Tibial nerve (tissue), 4 donors: ENCODE measurements around the gene LTBP3. TPM values are rescaled to one million over a fixed set of nuclear protein-coding genes. Genes with fewer than 3 reads are reported as not detected.

Experiments used
- DNase-seq, 2 donors: peaks; one replicate each; pipeline ENCODE4 v3.0.0-alpha.2; 2019; ENCODE audit warnings: low spot score in 2 of 2
- H3K27ac ChIP-seq, 4 donors: fragments of 200-600 bp; sonication (generic) in 3 of 4; one replicate each; pipeline ENCODE4 v1.5.1; 2017 to 2019; ENCODE audit warnings: mild to moderate bottlenecking in 1 of 4
- H3K27me3 ChIP-seq, 2 donors: fragments of 200-600 bp; sonication (generic) in 1 of 2; one replicate each; pipeline versions ENCODE4 v1.5.1 to v1.6.0; 2017 to 2019
- H3K36me3 ChIP-seq, 3 donors: fragments of 200-600 bp; sonication (generic); one replicate each; pipeline ENCODE4 v1.5.1; 2018 to 2019
- H3K4me1 ChIP-seq, 4 donors: fragments of 200-600 bp; sonication (generic) in 3 of 4; one replicate each; pipeline ENCODE4 v1.5.1; 2017 to 2019
- H3K4me3 ChIP-seq, 4 donors: fragments of 200-600 bp; sonication (generic) in 3 of 4; one replicate each; pipeline ENCODE4 v1.5.1; 2017 to 2019; ENCODE audit warnings: mild to moderate bottlenecking in 1 of 4, moderate library complexity in 1 of 4
- H3K9me3 ChIP-seq, 4 donors: fragments of 200-600 bp; sonication (generic) in 3 of 4; one replicate each; pipeline ENCODE4 v1.5.1; 2017 to 2019
- EP300 ChIP-seq, 2 donors: sonication (generic); formaldehyde crosslinking; IDR thresholded peaks; one replicate each; pipeline ENCODE4 v1.6.1; 2017; ENCODE audit warnings: antibody characterized with exemption in 2 of 2, mild to moderate bottlenecking in 1 of 2
- POLR2A ChIP-seq, 2 donors: fragments of 450-650 bp; IDR thresholded peaks; one replicate each; pipeline ENCODE4 v1.6.1; 2017; ENCODE audit warnings: antibody characterized with exemption in 2 of 2, mild to moderate bottlenecking in 2 of 2, moderate library complexity in 2 of 2
- WGBS, 2 donors: methylation state at CpG; one replicate each; pipeline ENCODE4 v1.1.5; 2018; 5-methylcytosine and 5-hydroxymethylcytosine counted together
- total RNA-seq, 4 donors: library from RNA; depleted of rRNA; stranded (reverse); fragments of >200 nt; gene quantifications; one replicate each; pipeline ENCODE4 v1.1.0, GENCODE V29; 2016
- TF ChIP-seq, protein P1 (sequence below), 5 experiments: fragments of 200-600 bp in 3 of 5; fragments of 450-650 bp in 2 of 5; sonication (generic) in 3 of 5; IDR thresholded peaks; one replicate each; pipeline ENCODE4 v1.5.1; 2016 to 2019; ENCODE audit warnings: antibody characterized with exemption in 5 of 5, mild to moderate bottlenecking in 3 of 5, moderate library complexity in 2 of 5

The LTBP3 gene
- total RNA-seq, 4 donors from 2014 or later = 236 to 476 (median 386) TPM

DNA sequence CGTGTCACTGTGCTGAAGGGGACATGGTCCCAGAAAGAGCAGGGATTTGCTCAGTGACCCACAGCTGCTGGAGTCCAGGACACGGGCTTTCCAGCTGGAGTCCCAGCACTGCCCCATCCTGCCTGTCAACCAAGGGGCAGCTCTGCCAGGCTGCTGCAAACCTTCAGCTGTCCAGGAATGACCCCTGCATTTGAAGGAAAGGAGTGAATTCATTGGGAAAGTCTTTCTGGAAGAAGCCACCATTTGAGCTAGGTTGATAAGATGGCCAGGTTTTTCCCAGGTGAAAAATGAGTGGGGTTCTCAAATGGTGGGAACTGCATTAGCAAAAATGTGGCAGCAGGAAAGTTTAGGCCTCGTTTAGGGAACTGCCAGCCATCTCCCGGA, 28.1 kb upstream of the LTBP3 start:
- peaks cover 0 to 71% (median 32%) of the 10 kb centered on the region in 4 donors for H3K4me1 ChIP-seq
- H3K27ac ChIP-seq = peak overlapping the region in 2 of 4 donors; percentile 83 to 90

DNA sequence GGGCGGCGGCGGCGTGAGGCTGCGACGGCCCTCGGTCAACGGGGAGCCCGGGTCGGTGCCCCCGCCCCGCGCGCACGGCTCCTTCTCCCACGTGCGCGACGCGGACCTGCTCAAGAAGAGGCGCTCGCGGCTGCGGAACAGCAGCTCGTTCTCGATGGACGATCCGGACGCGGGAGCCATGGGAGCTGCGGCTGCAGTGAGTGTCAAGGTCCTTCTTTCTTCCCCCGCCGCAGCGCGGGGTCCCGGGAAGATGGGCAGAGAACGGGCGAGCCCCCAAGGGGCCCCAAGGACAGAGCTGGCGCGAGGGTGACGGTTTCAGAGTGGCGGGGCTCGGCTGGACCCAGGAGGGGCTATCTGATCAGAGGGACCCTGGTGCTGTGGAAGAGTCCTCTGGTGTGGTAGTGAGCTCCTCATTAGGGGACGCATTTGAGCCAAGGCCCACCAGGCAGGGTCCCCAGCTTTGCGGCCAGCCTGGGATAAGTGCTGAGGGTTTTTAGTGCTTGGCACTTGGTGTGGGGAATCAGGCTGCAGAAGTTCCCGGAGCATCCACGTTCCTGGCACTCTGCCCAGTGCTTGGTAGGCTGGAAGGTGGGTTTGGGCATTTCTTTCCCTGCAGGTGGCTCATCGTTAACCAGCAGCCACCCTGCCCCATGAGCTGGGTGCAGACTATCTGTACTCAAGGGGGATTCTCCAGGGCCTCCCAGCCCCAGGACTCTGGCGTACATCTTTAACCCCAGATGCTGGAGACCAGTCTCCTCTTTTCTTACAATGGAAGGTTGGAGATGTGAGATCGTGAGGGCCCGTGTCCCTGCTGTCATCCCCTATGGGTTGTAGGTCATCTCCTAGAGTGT, 27.5 kb upstream of the LTBP3 start:
- no peaks in the 10 kb centered on the region for H3K27me3 ChIP-seq
- H3K4me1 ChIP-seq = peaks cover 0 to 64% (median 32%) of the 10 kb centered on the region in 4 donors
- no peak overlapping the region for H3K4me3 ChIP-seq
- no peak for TF ChIP-seq EP300 (IDR thresholded peaks at IDR 0.05)
- no peaks in the 10 kb centered on the region for H3K9me3 ChIP-seq
- 80 to 84% methylated on average over 38 to 48 of the region's 51 CpGs for WGBS, 2 donors
- peak overlapping the region in 2 of 4 donors; percentile 83 to 90 for H3K27ac ChIP-seq
- peaks cover 0 to 65% (median 5%) of the 10 kb centered on the region in 3 donors for H3K36me3 ChIP-seq
- DNase-seq = no peak

More for the DNA sequence above, 28.1 kb upstream of the LTBP3 start:
- H3K4me3 ChIP-seq = no peak overlapping the region
- 73 to 85% methylated on average over 4 of the region's 4 CpGs for WGBS, 2 donors
- H3K36me3 ChIP-seq = peaks cover 0 to 65% (median under 1%) of the 10 kb centered on the region in 3 donors
- DNase-seq = no peak
- no peaks in the 10 kb centered on the region for H3K27me3 ChIP-seq
- no peak for TF ChIP-seq POLR2A (IDR thresholded peaks at IDR 0.05)
- TF ChIP-seq EP300 (IDR thresholded peaks at IDR 0.05) = no peak
- TF ChIP-seq, protein P1, sequence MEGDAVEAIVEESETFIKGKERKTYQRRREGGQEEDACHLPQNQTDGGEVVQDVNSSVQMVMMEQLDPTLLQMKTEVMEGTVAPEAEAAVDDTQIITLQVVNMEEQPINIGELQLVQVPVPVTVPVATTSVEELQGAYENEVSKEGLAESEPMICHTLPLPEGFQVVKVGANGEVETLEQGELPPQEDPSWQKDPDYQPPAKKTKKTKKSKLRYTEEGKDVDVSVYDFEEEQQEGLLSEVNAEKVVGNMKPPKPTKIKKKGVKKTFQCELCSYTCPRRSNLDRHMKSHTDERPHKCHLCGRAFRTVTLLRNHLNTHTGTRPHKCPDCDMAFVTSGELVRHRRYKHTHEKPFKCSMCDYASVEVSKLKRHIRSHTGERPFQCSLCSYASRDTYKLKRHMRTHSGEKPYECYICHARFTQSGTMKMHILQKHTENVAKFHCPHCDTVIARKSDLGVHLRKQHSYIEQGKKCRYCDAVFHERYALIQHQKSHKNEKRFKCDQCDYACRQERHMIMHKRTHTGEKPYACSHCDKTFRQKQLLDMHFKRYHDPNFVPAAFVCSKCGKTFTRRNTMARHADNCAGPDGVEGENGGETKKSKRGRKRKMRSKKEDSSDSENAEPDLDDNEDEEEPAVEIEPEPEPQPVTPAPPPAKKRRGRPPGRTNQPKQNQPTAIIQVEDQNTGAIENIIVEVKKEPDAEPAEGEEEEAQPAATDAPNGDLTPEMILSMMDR (IDR thresholded peaks at IDR 0.05) = no peak
- no peaks in the 10 kb centered on the region for H3K9me3 ChIP-seq

DNA sequence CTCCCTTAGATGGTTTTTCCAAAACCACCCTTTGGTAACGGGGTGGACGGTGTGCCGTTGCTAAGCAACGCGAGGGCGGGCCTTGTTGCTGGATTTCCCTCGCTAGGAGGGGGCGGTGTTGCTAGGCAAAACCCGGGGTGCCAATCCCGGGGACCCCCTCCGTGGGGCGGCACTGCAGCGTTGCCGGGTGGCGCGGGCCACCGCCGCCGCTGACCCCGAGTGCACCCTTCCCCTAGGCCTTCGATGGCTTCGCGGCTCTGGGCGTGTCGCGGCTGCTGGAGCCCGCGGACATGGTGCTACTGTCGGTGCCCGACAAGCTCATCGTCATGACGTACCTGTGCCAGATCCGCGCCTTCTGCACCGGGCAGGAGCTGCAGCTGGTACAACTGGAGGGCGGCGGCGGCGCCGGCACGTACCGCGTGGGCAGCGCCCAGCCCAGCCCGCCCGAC, 26.6 kb upstream of the LTBP3 start:
- Histone ChIP-seq H3K27ac (peak overlapping the region in 2 of 4 donors; percentile 8 to 48), H3K4me1 (peaks cover 0 to 56% (median 28%) of the 10 kb centered on the region in 4 donors), H3K36me3 (peaks cover 2 to 65% (median 14%) of the 10 kb centered on the region in 3 donors), H3K4me3 (no peak overlapping the region), H3K27me3 (no peaks in the 10 kb centered on the region), H3K9me3 (no peaks in the 10 kb centered on the region)
- DNase-seq = no peak
- 61 to 72% methylated on average over 36 to 46 of the region's 46 CpGs for WGBS, 2 donors
- TF ChIP-seq POLR2A (IDR thresholded peaks at IDR 0.05) (no peak), EP300 (IDR thresholded peaks at IDR 0.05) (no peak)
- TF ChIP-seq, protein P1 (IDR thresholded peaks at IDR 0.05) = no peak

DNA sequence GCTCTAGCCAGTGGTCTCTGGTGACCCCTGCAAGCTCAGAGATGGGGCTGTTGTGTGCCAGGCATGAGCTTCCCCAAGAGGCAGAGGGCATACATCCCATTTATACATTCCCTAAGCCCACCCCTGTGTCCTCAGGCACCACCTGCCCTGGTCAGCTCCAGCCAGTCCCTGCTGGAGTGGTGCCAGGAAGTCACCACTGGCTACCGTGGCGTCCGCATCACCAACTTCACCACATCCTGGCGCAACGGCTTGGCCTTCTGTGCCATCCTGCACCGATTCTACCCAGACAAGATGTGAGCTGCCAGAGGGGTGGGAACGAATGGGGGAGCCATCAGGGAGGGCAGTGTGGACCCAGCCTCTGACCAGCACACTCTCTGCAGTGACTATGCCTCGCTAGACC, 25.9 kb upstream of the LTBP3 start:
- H3K27me3 ChIP-seq = no peaks in the 10 kb centered on the region
- H3K36me3 ChIP-seq = peaks cover 2 to 66% (median 15%) of the 10 kb centered on the region in 3 donors
- H3K9me3 ChIP-seq = no peaks in the 10 kb centered on the region
- H3K4me3 ChIP-seq = no peak overlapping the region
- H3K27ac ChIP-seq = peak overlapping the region in 1 of 4 donors; percentile 8
- WGBS, 2 donors = 70 to 80% methylated on average over 8 of the region's 8 CpGs
- peaks cover 0 to 52% (median 24%) of the 10 kb centered on the region in 4 donors for H3K4me1 ChIP-seq
- TF ChIP-seq, protein P1 (IDR thresholded peaks at IDR 0.05) = no peak
- TF ChIP-seq EP300 (IDR thresholded peaks at IDR 0.05) (no peak), POLR2A (IDR thresholded peaks at IDR 0.05) (no peak)
- DNase-seq = no peak

DNA sequence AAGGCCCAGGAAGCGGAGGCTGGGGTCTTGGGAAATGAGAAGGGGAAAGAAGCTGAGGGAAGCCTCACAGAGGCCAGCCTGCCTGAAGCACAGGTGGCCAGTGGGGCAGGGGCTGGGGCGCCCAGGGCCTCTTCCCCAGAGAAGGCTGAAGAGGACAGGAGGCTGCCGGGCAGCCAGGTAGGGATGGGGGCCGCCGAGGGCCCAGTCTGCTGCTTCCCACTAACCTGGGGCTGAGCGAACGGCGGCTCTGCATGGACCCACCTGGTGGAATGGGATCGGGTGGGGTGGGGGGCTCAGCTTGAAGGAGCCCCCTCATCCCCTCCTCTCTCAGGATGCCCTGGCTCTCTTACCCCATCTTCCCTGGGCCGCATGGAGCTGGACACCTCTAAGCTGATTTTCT, 25.4 kb upstream of the LTBP3 start:
- H3K4me3 ChIP-seq = no peak overlapping the region
- no peaks in the 10 kb centered on the region for H3K9me3 ChIP-seq
- no peaks in the 10 kb centered on the region for H3K27me3 ChIP-seq
- peaks cover 0 to 52% (median 24%) of the 10 kb centered on the region in 4 donors for H3K4me1 ChIP-seq
- peaks cover 2 to 69% (median 15%) of the 10 kb centered on the region in 3 donors for H3K36me3 ChIP-seq
- peak overlapping the region in 1 of 4 donors; percentile 10 for H3K27ac ChIP-seq
- WGBS, 2 donors = 87 to 88% methylated on average over 10 of the region's 10 CpGs
- no peak for DNase-seq
- TF ChIP-seq POLR2A (IDR thresholded peaks at IDR 0.05) (no peak), EP300 (IDR thresholded peaks at IDR 0.05) (no peak)
- TF ChIP-seq, protein P1 (IDR thresholded peaks at IDR 0.05) = no peak
